ENCODE measurements around the gene TSC22D3. TPM values are rescaled to one million over a fixed set of nuclear protein-coding genes. Genes with fewer than 3 reads are reported as not detected.

The TSC22D3 gene
- total RNA-seq, 1 donor from 2014 or later: 107 TPM

DNA sequence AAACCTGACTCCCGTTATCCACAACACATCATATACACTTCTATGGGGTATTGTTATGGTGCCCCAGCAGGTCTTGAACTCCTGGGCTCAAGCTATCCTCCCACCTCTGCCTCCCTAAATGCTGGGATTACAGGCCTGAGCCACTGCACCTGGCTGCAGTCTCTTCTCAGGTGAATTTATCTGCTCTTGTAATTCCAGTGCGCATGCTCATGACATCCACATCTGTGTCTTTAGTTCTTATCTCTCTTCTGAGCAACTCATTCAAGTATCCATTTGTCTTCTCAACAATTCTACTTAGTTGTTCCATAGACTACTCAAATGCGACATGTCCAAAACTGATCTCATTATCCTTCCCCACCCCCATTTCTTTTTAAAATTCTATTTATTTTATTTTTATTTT, 29.6 kb upstream of the TSC22D3 start:
- no peak overlapping the region for H3K27ac Mint-ChIP-seq (ENCODE audit: unreplicated experiment)
- TF ChIP-seq CTCF (IDR thresholded peaks at IDR 0.05; ENCODE audit: partially characterized antibody, unreplicated experiment): no peak
- no peak for DNase-seq

GRCh38 chrX:107804427-107804826, 28.8 kb upstream of the TSC22D3 start:
- TF ChIP-seq CTCF (IDR thresholded peaks at IDR 0.05; ENCODE audit: partially characterized antibody, unreplicated experiment): no peak
- Mint-ChIP-seq H3K9me3 (ENCODE audit: unreplicated experiment) (no peaks in the 10 kb centered on the region), H3K27ac (ENCODE audit: unreplicated experiment) (no peak overlapping the region), H3K36me3 (ENCODE audit: unreplicated experiment) (no peaks in the 10 kb centered on the region), H3K27me3 (ENCODE audit: unreplicated experiment) (peaks cover under 1% of the 10 kb centered on the region), H3K4me3 (ENCODE audit: unreplicated experiment) (no peak overlapping the region), H3K4me1 (ENCODE audit: low read depth, unreplicated experiment) (no peaks in the 10 kb centered on the region)
- DNase-seq: no peak

More for the DNA sequence above, 29.6 kb upstream of the TSC22D3 start:
- no peaks in the 10 kb centered on the region for H3K4me1 Mint-ChIP-seq (ENCODE audit: low read depth, unreplicated experiment)
- H3K36me3 Mint-ChIP-seq (ENCODE audit: unreplicated experiment): no peaks in the 10 kb centered on the region
- no peaks in the 10 kb centered on the region for H3K9me3 Mint-ChIP-seq (ENCODE audit: unreplicated experiment)
- no peaks in the 10 kb centered on the region for H3K27me3 Mint-ChIP-seq (ENCODE audit: unreplicated experiment)
- H3K4me3 Mint-ChIP-seq (ENCODE audit: unreplicated experiment): no peak overlapping the region

DNA sequence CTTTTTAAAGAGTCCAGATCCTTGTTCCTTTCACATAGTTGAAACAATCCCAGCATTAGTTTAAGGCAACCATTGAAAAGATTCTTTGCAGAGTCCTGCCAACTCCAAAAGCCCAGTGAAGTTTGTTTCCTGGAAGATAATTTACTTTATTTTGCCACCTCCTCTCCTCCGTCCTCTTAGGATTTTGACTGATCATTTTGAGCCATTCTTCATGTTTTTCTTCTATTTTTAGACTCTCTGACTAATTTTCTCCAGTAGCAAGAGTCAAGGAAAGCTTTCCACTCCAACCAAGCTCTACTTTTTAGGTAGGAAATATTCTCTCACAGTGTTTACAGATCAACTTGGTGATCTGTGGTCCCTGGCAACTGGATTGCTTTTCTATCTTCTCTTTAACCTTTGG, 12.2 kb upstream of the TSC22D3 start:
- Mint-ChIP-seq H3K4me3 (ENCODE audit: unreplicated experiment) (no peak overlapping the region), H3K4me1 (ENCODE audit: low read depth, unreplicated experiment) (no peaks in the 10 kb centered on the region), H3K9me3 (ENCODE audit: unreplicated experiment) (peaks cover 3% of the 10 kb centered on the region), H3K36me3 (ENCODE audit: unreplicated experiment) (no peaks in the 10 kb centered on the region), H3K27ac (ENCODE audit: unreplicated experiment) (no peak overlapping the region), H3K27me3 (ENCODE audit: unreplicated experiment) (no peaks in the 10 kb centered on the region)
- DNase-seq: no peak
- no peak for TF ChIP-seq CTCF (IDR thresholded peaks at IDR 0.05; ENCODE audit: partially characterized antibody, unreplicated experiment)

GRCh38 chrX:107780525-107780924, 4.9 kb upstream of the TSC22D3 start:
- H3K27ac Mint-ChIP-seq (ENCODE audit: unreplicated experiment): no peak overlapping the region
- DNase-seq: no peak
- peaks cover 3% of the 10 kb centered on the region for H3K27me3 Mint-ChIP-seq (ENCODE audit: unreplicated experiment)
- TF ChIP-seq CTCF (IDR thresholded peaks at IDR 0.05; ENCODE audit: partially characterized antibody, unreplicated experiment): no peak
- peaks cover 2% of the 10 kb centered on the region for H3K4me1 Mint-ChIP-seq (ENCODE audit: low read depth, unreplicated experiment)
- no peaks in the 10 kb centered on the region for H3K36me3 Mint-ChIP-seq (ENCODE audit: unreplicated experiment)
- H3K9me3 Mint-ChIP-seq (ENCODE audit: unreplicated experiment): peaks cover 3% of the 10 kb centered on the region
- H3K4me3 Mint-ChIP-seq (ENCODE audit: unreplicated experiment): no peak overlapping the region

DNA sequence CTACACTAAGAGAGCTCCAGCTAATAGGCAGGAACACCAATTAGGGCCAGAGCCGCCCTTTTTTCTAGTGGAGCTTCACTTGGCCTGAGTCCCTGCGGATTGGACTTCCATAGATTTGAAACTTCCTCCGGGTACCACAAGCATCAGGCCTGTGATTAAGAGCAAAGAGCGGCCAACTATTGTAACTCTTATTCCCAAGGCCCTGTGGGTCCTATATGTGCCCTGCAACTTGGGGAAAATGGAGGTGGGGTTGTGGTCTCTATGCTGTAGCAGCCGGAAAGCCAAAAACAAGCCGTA, 1.9 kb upstream of the TSC22D3 start, which contains the start of gene NCBP2L:
Gene NCBP2L (plus strand): TSS at position 198 of the 297 bp plus-strand sequence. CDS start 16,488 bp downstream, outside the sequence.
- H3K4me3 Mint-ChIP-seq (ENCODE audit: unreplicated experiment): peak within 1 kb of the TSS; percentile 93
- DNase-seq: no peak
- no peak within 1 kb of the TSS for H3K27ac Mint-ChIP-seq (ENCODE audit: unreplicated experiment)
- H3K27me3 Mint-ChIP-seq (ENCODE audit: unreplicated experiment): peaks cover 3% of the 10 kb centered on the region
- no peaks in the 10 kb centered on the region for H3K9me3 Mint-ChIP-seq (ENCODE audit: unreplicated experiment)
- no peaks in the 10 kb centered on the region for H3K36me3 Mint-ChIP-seq (ENCODE audit: unreplicated experiment)
- TF ChIP-seq CTCF (IDR thresholded peaks at IDR 0.05; ENCODE audit: partially characterized antibody, unreplicated experiment): no peak
- peaks cover 2% of the 10 kb centered on the region for H3K4me1 Mint-ChIP-seq (ENCODE audit: low read depth, unreplicated experiment)
